GM19463 (cell line): ENCODE measurements around the gene GLYATL1.
"Not testable (repeated sequence)": the region's sequence is repeated elsewhere in the genome, so short reads cannot be mapped to it uniquely, and the experiment has no call there.

Source experiments
- ATAC-seq: cut with Tn5 transposase; IDR thresholded peaks from one replicate; pipeline ENCODE4 v1.9.1; 2021; ENCODE audit warnings: mild to moderate bottlenecking, moderate library complexity; ENCODE audit not compliant: unreplicated experiment

GLYATL1 gene

DNA sequence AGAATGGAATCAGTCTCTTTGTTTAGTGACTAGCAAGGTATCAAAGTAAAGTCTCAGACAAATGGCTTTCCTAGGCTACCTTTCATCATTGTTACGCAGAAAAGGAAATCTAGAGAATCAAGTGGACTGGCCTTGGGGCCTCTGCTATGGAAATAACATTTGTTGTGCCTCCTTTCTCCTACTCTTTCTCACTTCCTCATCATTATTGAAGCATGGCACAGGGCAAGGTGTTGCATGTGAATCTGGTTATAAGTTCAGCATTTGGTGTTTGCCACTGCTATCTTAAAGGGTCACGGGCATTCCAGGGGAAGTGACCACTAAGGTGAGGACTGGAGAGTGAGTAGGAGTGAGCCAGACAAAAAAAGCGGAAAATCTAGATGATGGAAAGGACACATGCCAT lies 54.9 kb downstream of the GLYATL1 start:
- no peak for ATAC-seq

DNA sequence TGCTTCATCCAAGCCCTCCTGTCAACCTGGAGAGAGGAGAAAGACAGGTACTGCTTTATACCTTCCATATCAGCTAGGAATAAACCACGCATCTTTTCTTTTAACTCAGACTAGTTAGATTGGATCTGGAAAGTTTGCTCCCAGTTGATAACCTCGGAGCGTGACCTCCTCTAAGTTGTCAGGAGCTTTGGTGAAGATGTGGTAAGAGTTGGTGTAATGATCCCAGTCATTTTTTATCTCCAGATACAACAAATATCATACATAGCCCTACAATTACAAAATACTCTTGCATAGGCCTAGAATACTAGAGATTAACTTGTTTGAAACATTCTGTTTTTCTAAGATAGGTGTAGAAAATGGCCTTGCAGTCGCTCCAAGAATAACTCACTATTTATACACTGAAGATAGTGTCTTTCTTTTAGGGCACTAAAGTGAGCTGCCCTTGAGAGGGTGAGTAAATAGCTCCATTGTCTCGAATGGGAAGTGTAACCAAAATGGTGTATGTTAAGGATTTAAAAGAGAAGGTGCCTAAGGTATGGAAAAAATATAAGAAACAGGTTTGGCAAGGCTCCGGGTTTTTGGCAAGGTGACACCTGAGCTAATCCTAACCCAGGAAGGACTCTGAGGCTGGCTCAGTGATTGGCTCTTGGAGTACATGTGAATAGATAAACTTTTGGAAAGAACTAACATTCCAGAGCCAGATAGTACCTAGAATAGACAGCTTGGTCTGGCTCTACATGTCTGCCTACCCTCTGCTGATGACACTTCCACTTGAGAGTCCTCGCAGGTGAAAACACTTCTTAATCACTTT lies 59.4 kb downstream of the GLYATL1 start:
- ATAC-seq = peak; percentile 20

GRCh38 chr11:58999291-58999680 lies 60.0 kb downstream of the GLYATL1 start:
- ATAC-seq = peak; percentile 92

DNA sequence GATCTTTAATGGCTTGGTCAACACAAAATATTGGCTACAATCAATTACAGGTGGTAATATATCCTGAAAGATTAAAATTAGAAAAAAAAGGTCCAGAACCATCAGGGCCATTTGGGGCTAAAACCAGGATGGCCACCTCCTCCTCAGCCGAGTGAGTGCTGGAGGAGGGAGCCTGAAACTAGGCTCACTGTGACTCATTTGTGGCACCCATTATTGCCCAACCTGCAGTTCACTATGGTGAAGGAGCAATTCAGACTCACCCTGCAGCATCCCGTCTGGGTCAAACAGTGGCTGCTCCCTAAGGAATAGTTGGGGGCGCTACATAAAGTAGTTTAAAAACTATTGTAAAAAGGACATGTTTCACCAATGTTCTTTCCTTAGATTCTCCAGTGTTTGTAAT lies 60.7 kb downstream of the GLYATL1 start:
- no peak for ATAC-seq

GRCh38 chr11:59002006-59002405 lies 62.7 kb downstream of the GLYATL1 start:
- ATAC-seq = not testable (repeated sequence)
